HS-5 (cell line): ENCODE results near the gene FAM131A.

ENCODE experiments used
- DNase-seq: peaks from one replicate; pipeline ENCODE4 v3.0.0-alpha.2; 2012; ENCODE audit warnings: low read depth

FAM131A gene

GRCh38 chr3:184358124-184358767 lies 20.8 kb downstream of the FAM131A start:
- no peak for DNase-seq

GRCh38 chr3:184358921-184359350 lies 21.5 kb downstream of the FAM131A start:
- no peak for DNase-seq

GRCh38 chr3:184359610-184360009 lies 22.2 kb downstream of the FAM131A start:
- DNase-seq = no peak

- DNase-seq = no peak
Measured at GRCh38 chr3:184360070-184360928, 22.9 kb downstream of the FAM131A start.

GRCh38 chr3:184360929-184361531 lies 23.6 kb downstream of the FAM131A start:
- no peak for DNase-seq

GRCh38 chr3:184361532-184361931 lies 24.1 kb downstream of the FAM131A start, which contains the start of the genes CLCN2 and POLR2H:
TSS of gene CLCN2 (minus strand) at chr3:184361605. CDS start at chr3:184361479, 126 bp downstream.
TSS of gene POLR2H (plus strand) at chr3:184361710. CDS start at chr3:184363493, 1,783 bp downstream.
- DNase-seq = no peak

GRCh38 chr3:184361932-184362667 lies 24.7 kb downstream of the FAM131A start:
- peak; percentile 48 for DNase-seq

GRCh38 chr3:184362668-184363546 lies 25.5 kb downstream of the FAM131A start:
- peak; percentile 95 for DNase-seq

- no peak for DNase-seq
Measured at GRCh38 chr3:184366619-184367289, 29.4 kb downstream of the FAM131A start.

- no peak for DNase-seq
Measured at GRCh38 chr3:184368116-184368515, 30.7 kb downstream of the FAM131A start.

GRCh38 chr3:184368586-184369183 lies 31.3 kb downstream of the FAM131A start:
- no peak for DNase-seq

- DNase-seq = peak; percentile 73
Measured at GRCh38 chr3:184371570-184372018, 34.2 kb downstream of the FAM131A start.

GRCh38 chr3:184372296-184372821 lies 35.0 kb downstream of the FAM131A start:
- no peak for DNase-seq

- DNase-seq = no peak
Measured at GRCh38 chr3:184372911-184373310, 35.5 kb downstream of the FAM131A start.

- no peak for DNase-seq
Measured at GRCh38 chr3:184373422-184373821, 36.0 kb downstream of the FAM131A start.

GRCh38 chr3:184375747-184376461 lies 38.5 kb downstream of the FAM131A start:
- DNase-seq = no peak

- no peak for DNase-seq
Measured at GRCh38 chr3:184377374-184377773, 40.0 kb downstream of the FAM131A start.

GRCh38 chr3:184377882-184378445 lies 40.6 kb downstream of the FAM131A start, which contains the start of gene THPO:
TSS of gene THPO (minus strand) at chr3:184378207. CDS start at chr3:184376259, 1,948 bp downstream.
- no peak for DNase-seq
